H1 (cell line): ENCODE measurements around the gene PLCB3. TPM values are rescaled to one million over a fixed set of nuclear protein-coding genes. Genes with fewer than 3 reads are reported as not detected.

ENCODE experiments used
- CTCF ChIA-PET: fragments of 300-600 bp; sonication (Branson Sonifier 250); formaldehyde crosslinking; loops from one replicate; lab custom pipeline; 2021; ENCODE audit not compliant: partially characterized antibody; lab: Charles Lee
- POLR2A ChIA-PET: fragments of 300-600 bp; sonication (Branson Sonifier 250); formaldehyde crosslinking; loops from one replicate; lab custom pipeline; 2021; ENCODE audit warnings: inconsistent platforms; ENCODE audit not compliant: partially characterized antibody; lab: Charles Lee
- DNase-seq, 2 experiments: peaks; one replicate each; pipeline versions ENCODE4 v3.0.0 to v3.0.0-alpha.2; 2010 to 2022; ENCODE audit warnings: low spot score in 2 of 2, low read depth in 1 of 2, mixed read lengths in 1 of 2
- FAIRE-seq: peaks from 2 replicates; lab custom pipeline; 2011; peaks lifted over from hg19 to GRCh38; lab: Jason Lieb, UNC
- H2AFZ ChIP-seq: 2 replicates; pipeline ENCODE4 v1.8.1; 2012; ENCODE audit warnings: low read length, inconsistent platforms
- H2AK5ac ChIP-seq: 2 replicates; pipeline ENCODE4 v1.6.1; 2013; ENCODE audit warnings: low read depth, low read length
- H2BK120ac ChIP-seq: replicated peaks from 2 replicates; pipeline ENCODE3; 2013; ENCODE audit warnings: low read depth, low read length, inconsistent platforms
- H2BK12ac ChIP-seq: 2 replicates; pipeline ENCODE4 v1.6.1; 2013; ENCODE audit warnings: low read depth, low read length
- H2BK15ac ChIP-seq: 2 replicates; pipeline ENCODE4 v1.6.1; 2013; ENCODE audit warnings: low read length
- H2BK20ac ChIP-seq: 2 replicates; pipeline ENCODE4 v1.6.1; 2013; ENCODE audit warnings: low read length
- H2BK5ac ChIP-seq: 2 replicates; pipeline ENCODE4 v1.6.1; 2013; ENCODE audit warnings: low read depth, low read length
- H3K14ac ChIP-seq: 2 replicates; pipeline ENCODE4 v1.6.1; 2013; ENCODE audit warnings: inconsistent platforms; ENCODE audit not compliant: insufficient read length
- H3K18ac ChIP-seq: 2 replicates; pipeline ENCODE4 v1.6.1; 2013; ENCODE audit warnings: low read length; ENCODE audit errors: extremely low read depth
- H3K23ac ChIP-seq: 2 replicates; pipeline ENCODE4 v1.6.1; 2013; ENCODE audit warnings: inconsistent platforms; ENCODE audit not compliant: insufficient read length
- H3K23me2 ChIP-seq: 2 replicates; pipeline ENCODE4 v1.6.1; 2013; ENCODE audit warnings: low read depth, low read length
- H3K27ac ChIP-seq: 2 replicates; pipeline ENCODE4 v1.6.1; 2011; ENCODE audit warnings: low read depth, low read length, inconsistent platforms
- H3K27me3 ChIP-seq, 4 experiments: replicated peaks in 1 of 4; 1 replicate in 1 of 4; 2 replicates in 3 of 4; pipeline versions ENCODE4 v1.6.1 to v1.8.1; 2011 to 2013; ENCODE audit warnings: low read length in 3 of 4, mild to moderate bottlenecking in 3 of 4, inconsistent platforms in 2 of 4, mixed read lengths in 2 of 4, moderate library complexity in 1 of 4; ENCODE audit not compliant: control insufficient read depth in 3 of 4, insufficient read depth in 3 of 4; ENCODE audit errors: extremely low read depth in 1 of 4
- H3K36me3 ChIP-seq, 4 experiments: 2 replicates each; pipeline versions ENCODE4 v1.6.1 to v1.8.1; 2011 to 2013; ENCODE audit warnings: mild to moderate bottlenecking in 4 of 4, low read length in 3 of 4, moderate library complexity in 2 of 4, control low read depth in 1 of 4, inconsistent platforms in 1 of 4; ENCODE audit not compliant: insufficient read depth in 4 of 4, control insufficient read depth in 2 of 4
- H3K4ac ChIP-seq: replicated peaks from 2 replicates; pipeline ENCODE3; 2013; ENCODE audit warnings: low read length, low read depth, mixed read lengths, inconsistent platforms; ENCODE audit not compliant: insufficient read length
- H3K4me1 ChIP-seq, 4 experiments: replicated peaks in 1 of 4; 1 replicate in 1 of 4; 2 replicates in 3 of 4; pipeline versions ENCODE4 v1.6.1 to v1.8.1; 2011 to 2013; ENCODE audit warnings: low read length in 3 of 4, inconsistent platforms in 2 of 4, mixed read lengths in 1 of 4; ENCODE audit not compliant: insufficient read depth in 4 of 4, control insufficient read depth in 3 of 4
- H3K4me2 ChIP-seq, 2 experiments: 2 replicates each; pipeline versions ENCODE4 v1.6.1 to v1.8.1; 2011 to 2013; ENCODE audit warnings: low read depth in 2 of 2, low read length in 2 of 2, control low read depth in 1 of 2, inconsistent platforms in 1 of 2, mild to moderate bottlenecking in 1 of 2; ENCODE audit not compliant: insufficient read depth in 1 of 2
- H3K4me3 ChIP-seq, 4 experiments: fragments of 200-600, 300-600 bp in 1 of 4; sonication (generic), shearing (Covaris generic), sonication (Bioruptor Twin) in 1 of 4; 2 replicates each; pipeline versions ENCODE4 v1.5.1 to v1.8.1; 2011 to 2016; ENCODE audit warnings: low read length in 4 of 4, low read depth in 3 of 4, control low read depth in 2 of 4, inconsistent platforms in 2 of 4, mild to moderate bottlenecking in 2 of 4, mixed read lengths in 1 of 4, moderate library complexity in 1 of 4; ENCODE audit not compliant: insufficient read depth in 2 of 4; ENCODE audit errors: extremely low read depth in 1 of 4
- H3K56ac ChIP-seq: replicated peaks from 2 replicates; pipeline ENCODE3; 2013; ENCODE audit warnings: low read depth, mild to moderate bottlenecking, mixed read lengths, low read length, inconsistent platforms; ENCODE audit not compliant: insufficient read length
- H3K79me1 ChIP-seq: 2 replicates; pipeline ENCODE4 v1.6.1; 2013; ENCODE audit warnings: low read depth, low read length, control low read depth
- H3K79me2 ChIP-seq, 2 experiments: 2 replicates each; pipeline versions ENCODE4 v1.6.1 to v1.8.1; 2012 to 2013; ENCODE audit warnings: low read length in 2 of 2, mild to moderate bottlenecking in 2 of 2, inconsistent platforms in 1 of 2; ENCODE audit not compliant: insufficient read depth in 2 of 2, control insufficient read depth in 1 of 2
- H3K9ac ChIP-seq, 4 experiments: replicated peaks in 1 of 4; 1 replicate in 1 of 4; 2 replicates in 3 of 4; pipeline versions ENCODE4 v1.6.1 to v1.8.1; 2011 to 2013; ENCODE audit warnings: low read depth in 3 of 4, low read length in 3 of 4, control low read depth in 2 of 4, mild to moderate bottlenecking in 2 of 4, moderate library complexity in 2 of 4, inconsistent platforms in 1 of 4; ENCODE audit errors: extremely low read depth in 1 of 4
- H3K9me3 ChIP-seq, 2 experiments: 2 replicates each; pipeline versions ENCODE4 v1.6.1 to v1.8.1; 2012 to 2013; ENCODE audit warnings: mild to moderate bottlenecking in 2 of 2, moderate library complexity in 2 of 2, control low read depth in 1 of 2, inconsistent platforms in 1 of 2, low read depth in 1 of 2, low read length in 1 of 2, mixed read lengths in 1 of 2; ENCODE audit not compliant: insufficient read depth in 2 of 2
- H4K20me1 ChIP-seq, 2 experiments: replicated peaks in 1 of 2; 2 replicates each; pipeline versions ENCODE3 to v1.8.1; 2011 to 2013; ENCODE audit warnings: inconsistent platforms in 2 of 2, low read length in 2 of 2, mild to moderate bottlenecking in 1 of 2; ENCODE audit not compliant: insufficient read depth in 2 of 2, control insufficient read depth in 1 of 2
- H4K5ac ChIP-seq: 2 replicates; pipeline ENCODE4 v1.6.1; 2013; ENCODE audit warnings: low read length, low read depth, mixed read lengths, inconsistent platforms; ENCODE audit not compliant: insufficient read length
- H4K8ac ChIP-seq: 2 replicates; pipeline ENCODE4 v1.8.0; 2013; ENCODE audit warnings: mild to moderate bottlenecking, moderate library complexity, low read length, inconsistent platforms; ENCODE audit not compliant: insufficient read depth; ENCODE audit errors: extremely low read depth
- H4K91ac ChIP-seq: replicated peaks from 2 replicates; pipeline ENCODE3; 2013; ENCODE audit warnings: low read length, mixed read lengths, inconsistent platforms; ENCODE audit not compliant: insufficient read length
- CTBP2 ChIP-seq: IDR thresholded peaks from 2 replicates; pipeline ENCODE4 v1.7.0; 2011; ENCODE audit warnings: borderline replicate concordance, mild to moderate bottlenecking, moderate library complexity, mixed read lengths, low read length; ENCODE audit not compliant: insufficient read depth, insufficient read length
- EP300 ChIP-seq, 2 experiments: IDR thresholded peaks; 1 replicate in 1 of 2; 2 replicates in 1 of 2; pipeline ENCODE4 v1.6.1; 2011 to 2012; ENCODE audit warnings: low read depth in 2 of 2, low read length in 2 of 2, mild to moderate bottlenecking in 2 of 2, borderline replicate concordance in 1 of 2, inconsistent platforms in 1 of 2, moderate library complexity in 1 of 2
- NANOG ChIP-seq: IDR thresholded peaks from 2 replicates; pipeline ENCODE4 v1.6.1; 2011; ENCODE audit warnings: low read length, low read depth, mild to moderate bottlenecking, inconsistent platforms; ENCODE audit not compliant: insufficient read depth, poor library complexity, severe bottlenecking
- POLR2AphosphoS5 ChIP-seq: IDR thresholded peaks from 2 replicates; pipeline ENCODE4 v1.6.1; 2011; ENCODE audit warnings: low read depth, low read length
- RAD21 ChIP-seq, 2 experiments: IDR thresholded peaks in 1 of 2; conservative IDR thresholded peaks in 1 of 2; 2 replicates each; pipeline ENCODE4 v1.6.1; 2011; ENCODE audit warnings: low read depth in 2 of 2, low read length in 2 of 2, improper control_type of control experiment in 1 of 2, inconsistent platforms in 1 of 2, mild to moderate bottlenecking in 1 of 2, moderate library complexity in 1 of 2
- TAF1 ChIP-seq: IDR thresholded peaks from 2 replicates; pipeline ENCODE4 v1.6.1; 2011; ENCODE audit warnings: mild to moderate bottlenecking, low read depth, low read length
- WGBS, 2 experiments: shearing (Covaris generic) in 1 of 2; methylation state at CpG; one replicate each; pipeline versions ENCODE4 v1.1.6 to v1.1.7; 2013 to 2015; ENCODE audit warnings: low lambda C conversion rate in 2 of 2, mixed read lengths in 2 of 2, inconsistent platforms in 1 of 2, low coverage in 1 of 2, missing lambda C conversion rate in 1 of 2; ENCODE audit not compliant: insufficient replicate concordance in 2 of 2, insufficient coverage in 1 of 2, insufficient read length in 1 of 2; ENCODE audit errors: extremely low coverage in 1 of 2, missing lambda C conversion rate in 1 of 2; 5-methylcytosine and 5-hydroxymethylcytosine counted together
- polyA plus RNA-seq, 7 experiments: library from polyadenylated mRNA; depleted of rRNA in 3 of 7; stranded (reverse) in 5 of 7; unstranded in 2 of 7; fragments of >200 nt in 5 of 7; fragments of 200-250 nt in 2 of 7; gene quantifications; 1 replicate in 5 of 7; 2 replicates in 1 of 7; 4 replicates in 1 of 7; pipeline versions ENCODE4 v1.2.1 to v1.2.3, GENCODE V29; 2011 to 2013; ENCODE audit warnings: missing spikeins in 2 of 7, mixed read lengths in 2 of 7
- total RNA-seq: library from RNA; stranded (reverse); fragmentation: NEBNext Ultra II Directional; extraction: Animal tissue kit (Norgen Biotek cat#: 25700); gene quantifications from 2 replicates; pipeline ENCODE4 v1.2.1, GENCODE V29; 2021

PLCB3 gene
- total and polyA plus RNA-seq, 2 of the 8 experiments (the other 6 are each of a cell fraction or from before 2014, with no cell fraction given) = 47.2 to 104 TPM

DNA sequence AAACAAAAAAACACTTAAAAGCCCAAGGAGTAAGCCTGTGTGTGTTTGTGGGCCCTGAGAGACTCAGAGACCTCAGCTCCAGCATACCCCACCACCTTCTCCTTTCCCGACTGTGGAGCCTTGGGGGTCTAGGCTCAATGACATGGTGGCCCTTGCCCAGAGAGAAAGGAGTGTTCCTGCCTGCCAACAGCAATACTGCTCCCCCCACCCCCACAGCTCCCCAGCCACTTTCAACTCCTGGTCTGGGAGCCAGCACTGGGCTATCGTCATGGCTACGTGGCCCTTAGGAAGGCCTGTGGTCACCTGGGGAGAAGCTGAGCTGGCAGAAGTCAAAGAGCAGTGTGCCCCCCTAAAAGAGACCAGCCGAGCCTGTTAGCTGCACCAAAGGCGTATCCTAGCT, 7.2 kb upstream of the PLCB3 start:
- FAIRE-seq = no peak

More for the DNA sequence above, 7.2 kb upstream of the PLCB3 start:
- ChIA-PET POLR2A (interaction anchor here (1.0 to 13.1 kb wide), 16 partner anchors 7 to 96 kb away, joined by 3 to 352 read pairs (median 21); partner anchors contain the start of genes BAD, CCDC88B, DNAJC4 and FERMT3), CTCF (interaction anchor here (0.8 to 10.0 kb wide), 13 partner anchors 12 to 59 kb away, joined by 3 to 102 read pairs (median 4); partner anchors contain the start of genes CATSPERZ, ESRRA, FERMT3 and NUDT22)
- Histone ChIP-seq H3K14ac (no peak overlapping the region), H4K8ac (0 out of 2 replicates have a peak overlapping the region, but pooled peaks have one; percentile 20), H4K20me1 (peaks cover 0 to 13% of the 10 kb centered on the region in 2 experiments), H3K36me3 (peaks cover 0 to 17% (median 4%) of the 10 kb centered on the region in 4 experiments; a peak in 4 of 8 replicates), H3K18ac (no peak overlapping the region), H3K9me3 (no peaks in the 10 kb centered on the region), H3K4me2 (no peak overlapping the region; a peak in 1 of 4 replicates), H2BK15ac (no peak overlapping the region), H3K27me3 (no peaks in the 10 kb centered on the region), H2AFZ (no peak overlapping the region), H2BK20ac (no peak overlapping the region), H2AK5ac (no peak overlapping the region), H3K23me2 (peaks cover 20% of the 10 kb centered on the region), H3K79me1 (peaks cover 6% of the 10 kb centered on the region), H3K4me1 (peaks cover 0 to 32% (median 25%) of the 10 kb centered on the region in 4 experiments; a peak in 6 of 7 replicates), H2BK12ac (no peak overlapping the region), H3K9ac (no peak overlapping the region), H3K4ac (no peak overlapping the region), H4K91ac (no peak overlapping the region), H3K4me3 (no peak overlapping the region), H2BK120ac (no peak overlapping the region), H2BK5ac (no peak overlapping the region), H3K79me2 (peaks cover 6 to 21% of the 10 kb centered on the region in 2 experiments; a peak in 3 of 4 replicates), H3K23ac (no peak overlapping the region), H4K5ac (no peak overlapping the region), H3K56ac (no peak overlapping the region), H3K27ac (no peak overlapping the region)
- 74% methylated on average over 5 of the region's 5 CpGs; no CpG with 5 or more reads in 1 of the 2 experiments for WGBS, 2 experiments
- no peak for DNase-seq
- TF ChIP-seq POLR2AphosphoS5 = peak; percentile 56; the same call in 1 of the 2 replicates
- no peak for TF ChIP-seq CTBP2
- no peak for TF ChIP-seq NANOG
- no peak for TF ChIP-seq RAD21 (IDR thresholded peaks at IDR 0.05 in 1 of 2, conservative IDR thresholded peaks at IDR 0.05 in 1 of 2; ENCODE audit: low read depth in 2 of 2, low read length in 2 of 2)
- no peak for TF ChIP-seq TAF1
- TF ChIP-seq EP300 (IDR thresholded peaks at IDR 0.05; ENCODE audit: borderline replicate concordance in 1 of 2, low read depth in 2 of 2, low read length in 2 of 2) = no peak
